HEK293 (cell line): ENCODE data around the gene BCL11A.

Source experiments
- CTCF ChIA-PET: fragments of 350-600 bp; formaldehyde crosslinking; extraction: SDS; loops from one replicate; lab custom pipeline; 2021; ENCODE audit warnings: antibody characterized with exemption; lab: Yijun Ruan, JAX
- POLR2A ChIA-PET: fragments of 300-600 bp; formaldehyde crosslinking; extraction: SDS; loops from one replicate; lab custom pipeline; 2020; ENCODE audit warnings: antibody characterized with exemption, inconsistent platforms; lab: Yijun Ruan, JAX
- H3K27ac ChIP-seq: fragments of 200-500 bp; sonication (Bioruptor generic); 2 replicates; pipeline ENCODE4 v1.5.1; 2014; ENCODE audit warnings: low read depth, low read length, control low read depth, inconsistent platforms; ENCODE audit errors: extremely low read depth
- H3K36me3 ChIP-seq, 2 experiments: fragments of 200-500 bp in 1 of 2; sonication (Bioruptor generic) in 1 of 2; 1 replicate in 1 of 2; 2 replicates in 1 of 2; pipeline ENCODE4 v1.5.1; 2014 to 2017; ENCODE audit warnings: inconsistent platforms in 2 of 2, low read length in 2 of 2; ENCODE audit not compliant: control insufficient read depth in 2 of 2, insufficient read depth in 1 of 2
- H3K4me1 ChIP-seq: fragments of 200-500 bp; sonication (Bioruptor generic); 2 replicates; pipeline ENCODE4 v1.5.1; 2014; ENCODE audit warnings: mild to moderate bottlenecking, low read length, inconsistent platforms; ENCODE audit not compliant: control insufficient read depth, insufficient read depth
- H3K4me3 ChIP-seq: 2 replicates; pipeline ENCODE4 v1.5.1; 2011; ENCODE audit warnings: low read depth, mild to moderate bottlenecking, control low read depth, low read length, moderate library complexity
- H3K9me3 ChIP-seq: fragments of 200-500 bp; sonication (Bioruptor generic); 2 replicates; pipeline ENCODE4 v1.5.1; 2014; ENCODE audit warnings: low read depth, low read length, inconsistent platforms; ENCODE audit not compliant: control insufficient read depth, insufficient read depth
- AEBP2 ChIP-seq: fragments of 450-650 bp; formaldehyde crosslinking; IDR thresholded peaks from 2 replicates; pipeline ENCODE4 v1.5.1; 2016; ENCODE audit warnings: missing biosample characterization, missing genetic modification characterization, borderline replicate concordance
- GLIS1 ChIP-seq: fragments of 450-650 bp; formaldehyde crosslinking; IDR thresholded peaks from 2 replicates; pipeline ENCODE4 v1.5.1; 2016; ENCODE audit warnings: missing biosample characterization, missing genetic modification characterization
- HOXC10 ChIP-seq: sonication (generic); formaldehyde crosslinking; IDR thresholded peaks from 2 replicates; pipeline ENCODE4 v1.8.1; 2023; ENCODE audit warnings: mild to moderate bottlenecking, missing genetic modification reagents
- PRDM10 ChIP-seq: fragments of 450-650 bp; formaldehyde crosslinking; IDR thresholded peaks from 2 replicates; pipeline ENCODE4 v1.5.1; 2016; ENCODE audit warnings: missing biosample characterization, missing genetic modification characterization
- SETDB1 ChIP-seq: IDR thresholded peaks from one replicate; pipeline ENCODE4 v1.6.1; 2017; ENCODE audit warnings: mild to moderate bottlenecking, low read length, moderate library complexity, mixed read lengths; ENCODE audit not compliant: insufficient read length
- WT1 ChIP-seq: fragments of 450-650 bp; formaldehyde crosslinking; IDR thresholded peaks from 2 replicates; pipeline ENCODE4 v1.5.1; 2016; ENCODE audit warnings: missing biosample characterization, missing genetic modification characterization
- ZBTB7A ChIP-seq: fragments of 450-650 bp; formaldehyde crosslinking; IDR thresholded peaks from 2 replicates; pipeline ENCODE4 v1.5.1; 2016; ENCODE audit warnings: low read depth, missing biosample characterization, missing genetic modification characterization
- ZFP41 ChIP-seq: fragments of 450-650 bp; formaldehyde crosslinking; IDR thresholded peaks from 2 replicates; pipeline ENCODE4 v1.5.1; 2016; ENCODE audit warnings: missing biosample characterization, missing genetic modification characterization, borderline replicate concordance
- ZIC2 ChIP-seq: fragments of 450-650 bp; formaldehyde crosslinking; IDR thresholded peaks from 2 replicates; pipeline ENCODE4 v1.5.1; 2016; ENCODE audit warnings: missing biosample characterization, missing genetic modification characterization
- ZNF157 ChIP-seq: fragments of 450-650 bp; formaldehyde crosslinking; IDR thresholded peaks from 2 replicates; pipeline ENCODE4 v1.5.1; 2016; ENCODE audit warnings: missing biosample characterization, missing genetic modification characterization
- ZNF248 ChIP-seq: fragments of 450-650 bp; formaldehyde crosslinking; IDR thresholded peaks from 2 replicates; pipeline ENCODE4 v1.5.1; 2017; ENCODE audit warnings: missing biosample characterization, missing genetic modification characterization
- ZNF274 ChIP-seq, 2 experiments: fragments of 200-500 bp in 1 of 2; fragments of 450-650 bp in 1 of 2; sonication (Bioruptor generic) in 1 of 2; formaldehyde crosslinking in 1 of 2; IDR thresholded peaks; 2 replicates each; pipeline versions ENCODE4 v1.5.1 to v1.6.1; 2014 to 2016; ENCODE audit warnings: borderline replicate concordance in 1 of 2, inconsistent platforms in 1 of 2, low read length in 1 of 2, missing biosample characterization in 1 of 2, missing genetic modification characterization in 1 of 2
- ZNF341 ChIP-seq: fragments of 450-650 bp; formaldehyde crosslinking; IDR thresholded peaks from 2 replicates; pipeline ENCODE4; 2016; ENCODE audit warnings: low read depth, missing biosample characterization, missing genetic modification characterization
- ZNF391 ChIP-seq: fragments of 450-650 bp; formaldehyde crosslinking; IDR thresholded peaks from 2 replicates; pipeline ENCODE4 v1.5.1; 2016; ENCODE audit warnings: low read depth, missing biosample characterization, missing genetic modification characterization, borderline replicate concordance
- ZNF433 ChIP-seq: fragments of 450-650 bp; formaldehyde crosslinking; IDR thresholded peaks from 2 replicates; pipeline ENCODE4 v1.5.1; 2016; ENCODE audit warnings: missing biosample characterization, missing genetic modification characterization, low read depth
- ZNF529 ChIP-seq: fragments of 450-650 bp; formaldehyde crosslinking; IDR thresholded peaks from 2 replicates; pipeline ENCODE4 v1.5.1; 2017; ENCODE audit warnings: missing genetic modification characterization, missing biosample characterization; ENCODE audit not compliant: insufficient replicate concordance
- ZNF560 ChIP-seq: fragments of 450-650 bp; formaldehyde crosslinking; IDR thresholded peaks from 2 replicates; pipeline ENCODE4 v1.5.1; 2017; ENCODE audit warnings: missing biosample characterization, missing genetic modification characterization, borderline replicate concordance
- ZNF624 ChIP-seq: fragments of 450-650 bp; formaldehyde crosslinking; IDR thresholded peaks from 2 replicates; pipeline ENCODE4 v1.5.1; 2017; ENCODE audit warnings: missing biosample characterization, missing genetic modification characterization
- ZNF629 ChIP-seq: fragments of 450-650 bp; formaldehyde crosslinking; IDR thresholded peaks from 2 replicates; pipeline ENCODE4 v1.5.1; 2017; ENCODE audit warnings: missing biosample characterization, missing genetic modification characterization
- ZNF658 ChIP-seq: fragments of 450-650 bp; formaldehyde crosslinking; IDR thresholded peaks from 2 replicates; pipeline ENCODE4; 2016; ENCODE audit warnings: missing biosample characterization, missing genetic modification characterization
- ZNF660 ChIP-seq: fragments of 450-650 bp; IDR thresholded peaks from 2 replicates; pipeline ENCODE4 v1.5.1; 2018; ENCODE audit warnings: missing biosample characterization, mild to moderate bottlenecking, missing genetic modification characterization
- ZNF670 ChIP-seq: fragments of 450-650 bp; formaldehyde crosslinking; IDR thresholded peaks from 2 replicates; pipeline ENCODE4 v1.5.1; 2016; ENCODE audit warnings: missing biosample characterization, missing genetic modification characterization, low read depth
- ZNF692 ChIP-seq: fragments of 450-650 bp; formaldehyde crosslinking; IDR thresholded peaks from 2 replicates; pipeline ENCODE4 v1.5.1; 2016; ENCODE audit warnings: missing biosample characterization, missing genetic modification characterization
- ZNF701 ChIP-seq: fragments of 450-650 bp; formaldehyde crosslinking; IDR thresholded peaks from 2 replicates; pipeline ENCODE4 v1.5.1; 2016; ENCODE audit warnings: missing biosample characterization, missing genetic modification characterization
- ZNF747 ChIP-seq: fragments of 450-650 bp; formaldehyde crosslinking; IDR thresholded peaks from 2 replicates; pipeline ENCODE4 v1.5.1; 2016; ENCODE audit warnings: missing biosample characterization, missing genetic modification characterization
- ZSCAN30 ChIP-seq: fragments of 450-650 bp; IDR thresholded peaks from 2 replicates; pipeline ENCODE4 v1.5.1; 2018; ENCODE audit warnings: missing biosample characterization, mild to moderate bottlenecking, missing genetic modification characterization, moderate library complexity

The BCL11A gene

GRCh38 chr2:60505240-60505879 lies 48.1 kb downstream of the BCL11A start:
- ChIA-PET POLR2A (no interaction called here), CTCF (interaction anchor here (1.0 kb wide), 1 partner anchor 11 kb away, joined by 4 read pairs; no protein-coding TSS in a partner anchor)

GRCh38 chr2:60504049-60504448 lies 49.4 kb downstream of the BCL11A start:
- H3K36me3 ChIP-seq = peaks cover 0 to 3% of the 10 kb centered on the region in 2 experiments; a peak in 1 of 3 replicates
- H3K27ac ChIP-seq = no peak overlapping the region
- no peak for TF ChIP-seq ZBTB7A
- no peak for TF ChIP-seq ZNF433 (tag by site-specific recombination)
- no peak for TF ChIP-seq WT1
- peak; percentile 8; the same call in 1 of the 2 replicates for TF ChIP-seq ZIC2
- no peak for TF ChIP-seq ZNF658 (tag by site-specific recombination)
- no peaks in the 10 kb centered on the region for H3K4me1 ChIP-seq
- CTCF ChIA-PET = interaction anchor here (0.6 to 0.7 kb wide), 4 partner anchors 41 to 1793 kb away, joined by 3 to 5 read pairs (median 3); no protein-coding TSS in a partner anchor
- POLR2A ChIA-PET = no interaction called here
- H3K9me3 ChIP-seq = no peaks in the 10 kb centered on the region
- H3K4me3 ChIP-seq = no peak overlapping the region

More at GRCh38 chr2:60505240-60505879, 48.1 kb downstream of the BCL11A start:
- TF ChIP-seq ZNF660 (tag by site-specific recombination) (no peak), ZNF692 (no peak), ZFP41 (tag by site-specific recombination) (no peak), ZNF624 (tag by site-specific recombination) (no peak)
- TF ChIP-seq, all 188 proteins: peak for 0
- H3K36me3 ChIP-seq = peaks cover 0 to 3% of the 10 kb centered on the region in 2 experiments; a peak in 1 of 3 replicates
- no peak overlapping the region for H3K4me3 ChIP-seq
- no peaks in the 10 kb centered on the region for H3K9me3 ChIP-seq
- no peak overlapping the region for H3K27ac ChIP-seq
- no peaks in the 10 kb centered on the region; the same call in 1 of the 2 replicates for H3K4me1 ChIP-seq

GRCh38 chr2:60502144-60502543 lies 51.3 kb downstream of the BCL11A start:
- ChIA-PET CTCF (interaction anchor here (0.6 to 0.9 kb wide), 2 partner anchors 48 to 684 kb away, joined by 3 read pairs; no protein-coding TSS in a partner anchor), POLR2A (no interaction called here)
- H3K4me3 ChIP-seq = no peak overlapping the region
- H3K36me3 ChIP-seq = peaks cover 0 to 7% of the 10 kb centered on the region in 2 experiments; a peak in 1 of 3 replicates
- no peak overlapping the region for H3K27ac ChIP-seq
- TF ChIP-seq ZNF529 = no peak
- TF ChIP-seq ZNF747 (tag by site-specific recombination) = no peak
- no peak for TF ChIP-seq ZNF274 (IDR thresholded peaks at IDR 0.05; ENCODE audit: low read length)
- no peak for TF ChIP-seq ZNF274 (tag by site-specific recombination; IDR thresholded peaks at IDR 0.05; ENCODE audit: borderline replicate concordance)
- no peak for TF ChIP-seq PRDM10 (tag by site-specific recombination)
- TF ChIP-seq ZNF701 (tag by site-specific recombination) = no peak
- TF ChIP-seq AEBP2 (tag by site-specific recombination) = no peak
- no peak for TF ChIP-seq ZNF341 (tag by site-specific recombination)
- TF ChIP-seq ZNF157 (tag by site-specific recombination) = no peak
- TF ChIP-seq ZNF248 (tag by site-specific recombination) = no peak
- no peak for TF ChIP-seq ZNF629 (tag by site-specific recombination)
- no peak for TF ChIP-seq ZNF391 (tag by site-specific recombination)
- TF ChIP-seq SETDB1 = no peak
- no peak for TF ChIP-seq ZNF670
- TF ChIP-seq GLIS1 (tag by site-specific recombination) = no peak
- no peak for TF ChIP-seq ZNF560 (tag by site-specific recombination)
- no peak for TF ChIP-seq ZSCAN30 (tag by site-specific recombination)
- TF ChIP-seq HOXC10 (CRISPR knock-in tag) = no peak
- no peaks in the 10 kb centered on the region for H3K4me1 ChIP-seq
- no peaks in the 10 kb centered on the region for H3K9me3 ChIP-seq
